ENCODE measurements around the gene CCDC85A. TPM values are rescaled to one million over a fixed set of nuclear protein-coding genes. Genes with fewer than 3 reads are reported as not detected.
"Not testable (repeated sequence)": the region's sequence is repeated elsewhere in the genome, so short reads cannot be mapped to it uniquely, and the experiment has no call there.

Gene CCDC85A
- total RNA-seq, 1 experiment from 2014 or later = 1.1 TPM

GRCh38 chr2:56155188-56155587 is 28.6 kb upstream of the CCDC85A start:
- TF ChIP-seq EZH2 (IDR thresholded peaks at IDR 0.05; ENCODE audit: low read length, unreplicated experiment) = no peak
- TF ChIP-seq CTCF (conservative IDR thresholded peaks at IDR 0.05; ENCODE audit: low read depth, low read length) = no peak
- no peak for TF ChIP-seq EZH2phosphoT487 (IDR thresholded peaks at IDR 0.05; ENCODE audit: borderline replicate concordance, low read length)
- H3F3A ChIP-seq (ENCODE audit: low read length, unreplicated experiment) = no peaks in the 10 kb centered on the region
- no peak overlapping the region for H3K27ac ChIP-seq (ENCODE audit: low read length)
- DNase-seq (no peak), ATAC-seq (no peak)
- H3K4me3 ChIP-seq (ENCODE audit: low read length) = no peak overlapping the region
- ChIA-PET POLR2A (ENCODE audit: unreplicated experiment) (no interaction called here), CTCF (no interaction called here)
- intact Hi-C loops (cut with micrococcal nuclease) = no loop called here
- no peak overlapping the region for H3K9ac ChIP-seq (ENCODE audit: low read length)
- H3K79me2 ChIP-seq (ENCODE audit: low read length) = no peaks in the 10 kb centered on the region
- BruUV-seq (replicated peaks) = no TSS peak
- H3K36me3 ChIP-seq (ENCODE audit: low read depth, low read length) = no peaks in the 10 kb centered on the region
- H3K4me2 ChIP-seq (ENCODE audit: low read length) = no peak overlapping the region
- no peak overlapping the region for H2AFZ ChIP-seq (ENCODE audit: low read length)
- H3K9me3 ChIP-seq (ENCODE audit: low read length) = no peaks in the 10 kb centered on the region
- no peaks in the 10 kb centered on the region for H4K20me1 ChIP-seq (ENCODE audit: low read length)
- H3K27me3 ChIP-seq (ENCODE audit: low read length) = peaks cover 39% of the 10 kb centered on the region
- no peaks in the 10 kb centered on the region for H3K4me1 ChIP-seq (ENCODE audit: insufficient read depth, low read length)
- no peaks in the 10 kb centered on the region for H3K9me2 ChIP-seq (replicated peaks; ENCODE audit: low read length)

GRCh38 chr2:56159875-56160274 is 23.9 kb upstream of the CCDC85A start:
- BruUV-seq (replicated peaks); H3K9ac ChIP-seq (ENCODE audit: low read length); intact Hi-C loops (cut with micrococcal nuclease); H3K4me2 ChIP-seq (ENCODE audit: low read length); H3K27ac ChIP-seq (ENCODE audit: low read length); H3K9me2 ChIP-seq (replicated peaks; ENCODE audit: low read length); CTCF ChIA-PET; ATAC-seq; DNase-seq; H3K36me3 ChIP-seq (ENCODE audit: low read depth, low read length); H3K4me1 ChIP-seq (ENCODE audit: insufficient read depth, low read length); H3K4me3 ChIP-seq (ENCODE audit: low read length); H3F3A ChIP-seq (ENCODE audit: low read length, unreplicated experiment); H3K79me2 ChIP-seq (ENCODE audit: low read length); H3K9me3 ChIP-seq (ENCODE audit: low read length); H4K20me1 ChIP-seq (ENCODE audit: low read length); POLR2A ChIA-PET (ENCODE audit: unreplicated experiment); H2AFZ ChIP-seq (ENCODE audit: low read length): not testable (repeated sequence)
- H3K27me3 ChIP-seq (ENCODE audit: low read length) = peaks cover 30% of the 10 kb centered on the region

DNA sequence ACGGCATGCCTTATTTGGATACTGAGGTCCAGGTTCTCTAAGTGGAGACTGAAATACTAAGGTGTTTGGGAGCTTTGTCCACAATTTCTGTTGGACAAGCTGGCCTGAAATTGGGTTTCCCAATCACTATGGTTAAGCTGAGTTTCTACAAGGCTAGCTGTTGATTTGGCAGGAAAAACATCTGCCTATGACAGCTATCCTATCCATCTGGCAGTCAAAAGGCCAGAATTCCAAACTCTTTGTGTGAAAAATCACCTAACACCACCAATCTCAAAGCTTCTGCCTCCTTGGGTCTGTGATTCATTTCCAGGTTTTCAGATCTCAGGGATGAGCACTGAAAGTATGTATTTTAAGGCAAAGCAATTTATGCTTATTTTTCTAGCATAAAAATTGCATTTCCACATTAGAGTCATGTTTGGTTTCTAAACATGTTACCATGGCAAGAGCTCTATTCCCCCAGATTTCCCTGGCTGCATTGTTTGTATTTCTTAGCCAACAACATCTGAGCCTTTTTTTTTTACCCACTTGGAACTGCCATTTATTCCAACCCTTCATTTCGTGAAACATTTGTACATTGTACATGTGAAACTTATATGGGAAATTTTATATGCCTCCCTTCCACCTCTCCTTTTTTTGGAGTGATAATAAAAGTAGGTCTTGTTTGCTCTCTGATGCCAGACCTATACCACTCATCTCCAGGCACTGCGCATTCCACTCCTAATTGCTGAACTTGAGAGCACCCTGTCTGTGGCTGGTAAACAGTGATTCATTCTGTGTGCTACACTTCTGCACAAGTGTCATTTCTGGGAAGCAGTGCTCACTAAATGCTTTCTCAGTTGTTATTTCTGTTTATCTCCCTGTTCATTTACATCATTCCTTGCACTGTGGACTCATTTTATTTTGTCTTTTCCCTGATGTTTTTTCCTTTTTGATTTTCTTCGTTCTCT is 15.9 kb upstream of the CCDC85A start:
- no TSS peak for BruUV-seq (replicated peaks)
- POLR2A ChIA-PET (ENCODE audit: unreplicated experiment) = interaction anchor here (0.7 kb wide), 1 partner anchor 12 kb away, joined by 4 read pairs; no protein-coding TSS in a partner anchor
- Histone ChIP-seq H3K9ac (ENCODE audit: low read length) (no peak overlapping the region), H3K36me3 (ENCODE audit: low read depth, low read length) (no peaks in the 10 kb centered on the region), H3F3A (ENCODE audit: low read length, unreplicated experiment) (no peaks in the 10 kb centered on the region), H2AFZ (ENCODE audit: low read length) (no peak overlapping the region), H3K9me3 (ENCODE audit: low read length) (no peaks in the 10 kb centered on the region), H3K27ac (ENCODE audit: low read length) (no peak overlapping the region), H3K4me3 (ENCODE audit: low read length) (no peak overlapping the region), H4K20me1 (ENCODE audit: low read length) (no peaks in the 10 kb centered on the region), H3K9me2 (replicated peaks; ENCODE audit: low read length) (no peaks in the 10 kb centered on the region), H3K27me3 (ENCODE audit: low read length) (peaks cover 38% of the 10 kb centered on the region), H3K4me1 (ENCODE audit: insufficient read depth, low read length) (peaks cover 10% of the 10 kb centered on the region), H3K4me2 (ENCODE audit: low read length) (peak overlapping the region; percentile 32; the same call in 1 of the 2 replicates), H3K79me2 (ENCODE audit: low read length) (no peaks in the 10 kb centered on the region)
- no peak for TF ChIP-seq EZH2phosphoT487 (IDR thresholded peaks at IDR 0.05; ENCODE audit: borderline replicate concordance, low read length)
- no peak for TF ChIP-seq CTCF (conservative IDR thresholded peaks at IDR 0.05; ENCODE audit: low read depth, low read length)
- no peak for TF ChIP-seq EZH2 (IDR thresholded peaks at IDR 0.05; ENCODE audit: low read length, unreplicated experiment)
- CTCF ChIA-PET = no interaction called here
- peak; percentile 60 for DNase-seq
- intact Hi-C loops (cut with micrococcal nuclease) = no loop called here
- peak; percentile 70 for ATAC-seq
